GM21381 (cell line): ENCODE measurements around the gene PSTPIP1.
A peak's percentile ranks its signal among the peaks of the same experiment; 100 is the strongest.

ENCODE experiments used
- ATAC-seq: cut with Tn5 transposase; IDR thresholded peaks from one replicate; pipeline ENCODE4 v1.9.1; 2021; ENCODE audit warnings: mild to moderate bottlenecking, moderate library complexity; ENCODE audit not compliant: unreplicated experiment

Gene PSTPIP1

DNA sequence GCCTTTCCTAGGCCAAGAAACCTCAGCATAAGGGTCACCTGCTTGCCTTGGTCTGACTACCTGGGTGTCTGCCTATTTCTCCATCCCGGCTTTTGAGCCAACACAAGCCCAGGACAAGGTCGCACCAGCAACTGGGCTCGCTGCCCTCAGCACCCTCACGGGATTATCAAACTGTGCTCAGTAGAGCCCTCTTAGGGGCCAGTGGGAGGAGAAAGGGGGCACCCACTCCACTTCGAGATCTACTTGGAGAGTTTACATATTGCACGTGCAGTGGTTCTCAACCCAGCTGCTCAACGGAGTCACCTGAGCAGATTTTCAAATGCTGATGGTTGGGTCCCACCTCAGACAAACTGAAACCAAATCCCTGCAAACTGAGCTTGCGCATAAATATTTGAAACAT lies 44.9 kb downstream of the PSTPIP1 start:
- ATAC-seq: no peak

DNA sequence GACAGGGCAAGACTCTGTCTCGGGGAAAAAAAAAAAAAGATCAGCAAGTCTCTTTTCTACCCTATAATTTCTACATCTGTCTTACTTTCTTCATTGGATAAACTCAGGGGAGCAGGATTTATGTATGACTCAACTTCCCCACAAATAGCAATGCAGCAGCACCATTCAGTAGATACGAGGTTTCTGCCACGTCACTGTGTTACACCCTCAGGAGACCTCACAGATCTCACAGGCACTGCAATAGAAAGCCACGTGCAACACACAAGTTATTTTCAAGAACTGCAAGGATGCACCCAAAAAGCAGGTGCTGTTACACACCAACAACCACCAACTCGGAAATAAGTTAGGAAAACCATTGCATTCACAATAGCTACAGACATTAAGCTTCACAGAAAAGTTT lies 45.7 kb downstream of the PSTPIP1 start:
- no peak for ATAC-seq

GRCh38 chr15:77042245-77042919 lies 47.5 kb downstream of the PSTPIP1 start:
- no peak for ATAC-seq

DNA sequence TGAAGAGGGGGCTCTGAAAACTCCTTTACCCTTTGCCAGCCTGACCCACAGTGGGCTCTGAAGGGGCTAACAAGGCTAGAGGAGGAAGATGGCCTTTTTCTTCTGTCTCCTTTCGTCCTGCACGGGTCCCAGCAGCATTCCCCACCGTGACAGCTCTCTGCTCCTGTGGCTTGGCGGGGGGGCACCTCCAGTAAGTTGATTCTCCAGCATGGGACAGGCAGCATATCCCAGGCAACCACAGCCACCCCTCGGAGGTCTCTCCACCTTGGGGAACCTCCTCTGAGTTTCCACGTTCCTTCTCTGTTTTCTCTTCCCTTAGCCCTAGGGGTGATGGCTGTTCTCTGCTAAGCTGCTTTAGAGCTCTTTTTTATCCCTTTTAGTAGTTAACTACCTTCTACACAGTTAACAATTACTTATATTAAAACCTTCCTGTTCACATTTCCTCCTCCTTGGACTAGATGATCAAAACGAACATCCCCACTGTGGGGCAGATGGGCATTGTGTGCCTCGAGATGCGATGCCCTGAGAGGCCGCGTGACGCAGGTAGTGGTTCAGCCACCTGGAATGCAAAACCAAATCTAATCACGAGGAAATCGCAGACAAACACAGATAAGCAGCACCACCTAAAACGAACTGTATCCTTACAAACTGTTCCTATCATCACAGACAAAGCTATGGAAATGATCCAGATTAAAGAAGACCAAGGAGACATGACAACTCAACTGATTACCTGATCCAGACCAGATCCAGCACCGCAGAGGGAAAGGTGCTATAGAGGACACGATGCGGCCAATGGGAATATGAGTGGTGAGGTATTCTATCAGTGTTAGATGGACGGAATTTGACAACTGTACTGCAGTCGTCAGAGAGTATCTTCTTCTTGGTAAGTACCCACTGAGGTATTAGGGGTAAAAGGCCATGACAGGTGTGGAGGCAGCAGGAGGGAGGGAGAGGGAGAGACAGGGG lies 48.3 kb downstream of the PSTPIP1 start:
- ATAC-seq: no peak

GRCh38 chr15:77044228-77045042 lies 49.5 kb downstream of the PSTPIP1 start:
- ATAC-seq: no peak

DNA sequence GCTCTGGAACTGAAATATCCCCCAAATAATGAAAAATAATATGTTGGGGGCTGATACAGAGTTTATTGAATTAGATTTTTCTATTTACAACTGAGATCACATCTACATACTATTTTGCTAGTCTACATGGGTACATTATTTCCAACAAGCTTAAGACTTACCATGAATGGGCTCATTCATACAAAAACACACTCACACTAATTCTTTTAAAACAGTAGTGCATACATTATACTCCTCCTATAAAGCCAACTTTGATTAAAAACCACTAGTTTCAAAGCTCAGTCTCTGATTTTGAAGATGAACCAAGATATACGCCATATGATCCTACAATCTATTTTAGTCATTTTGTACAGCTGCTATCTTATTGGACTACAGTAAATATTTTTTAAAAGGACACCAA lies 51.1 kb downstream of the PSTPIP1 start:
- ATAC-seq: no peak

DNA sequence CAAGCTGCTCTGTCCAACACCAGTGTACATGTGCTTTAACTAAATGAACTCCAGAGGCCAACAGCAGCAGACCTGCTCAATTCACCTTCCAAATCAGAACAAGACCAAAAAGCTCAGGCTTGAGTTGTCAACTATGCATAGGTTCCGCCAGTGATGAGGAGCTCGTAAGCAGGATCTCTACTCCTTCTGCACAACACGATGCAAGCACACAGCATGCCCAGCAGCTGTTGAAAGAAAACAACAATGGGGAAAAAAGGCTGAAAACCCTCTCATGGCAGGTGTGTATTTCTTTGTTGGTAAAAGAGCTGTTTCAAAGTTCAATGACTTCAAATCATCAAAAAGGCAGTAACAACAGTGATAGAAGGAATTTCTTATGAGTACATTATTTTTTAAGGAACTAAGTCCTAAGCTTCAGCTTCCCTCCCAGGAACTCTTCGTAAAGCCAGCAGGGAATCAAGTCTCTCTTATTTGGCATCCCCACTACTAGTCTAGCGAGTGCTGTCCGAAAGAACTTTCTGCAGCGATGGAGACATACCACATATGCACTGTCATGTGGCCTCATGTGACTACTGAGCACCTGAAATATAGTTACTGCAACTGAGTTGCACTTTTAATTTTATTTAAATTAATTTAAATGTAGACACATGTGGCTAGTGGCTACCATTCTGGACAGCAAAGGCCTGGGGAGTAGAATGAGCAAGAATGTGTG lies 51.9 kb downstream of the PSTPIP1 start:
- ATAC-seq: no peak

GRCh38 chr15:77048135-77048876 lies 53.4 kb downstream of the PSTPIP1 start:
- ATAC-seq: no peak

GRCh38 chr15:77052556-77052955 lies 57.6 kb downstream of the PSTPIP1 start:
- ATAC-seq: no peak

DNA sequence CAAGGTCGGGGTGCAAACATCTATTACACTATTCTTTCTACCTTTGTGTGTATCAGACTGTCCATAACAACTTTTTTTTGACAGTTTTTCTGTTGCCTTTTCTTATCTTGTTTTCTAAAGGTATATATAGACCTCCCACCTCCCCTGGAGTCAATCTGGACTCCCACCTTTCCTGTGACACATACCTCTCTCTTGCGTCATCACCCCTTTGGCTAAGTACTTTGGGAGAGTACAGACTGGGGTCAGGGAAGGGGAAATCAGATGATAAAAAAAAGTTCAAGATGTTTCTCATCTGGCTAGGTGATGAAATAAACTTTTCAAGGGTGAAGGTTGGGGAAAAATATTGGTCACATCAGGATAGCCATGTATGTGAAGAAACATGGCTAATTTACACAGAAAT lies 58.8 kb downstream of the PSTPIP1 start:
- ATAC-seq: no peak

DNA sequence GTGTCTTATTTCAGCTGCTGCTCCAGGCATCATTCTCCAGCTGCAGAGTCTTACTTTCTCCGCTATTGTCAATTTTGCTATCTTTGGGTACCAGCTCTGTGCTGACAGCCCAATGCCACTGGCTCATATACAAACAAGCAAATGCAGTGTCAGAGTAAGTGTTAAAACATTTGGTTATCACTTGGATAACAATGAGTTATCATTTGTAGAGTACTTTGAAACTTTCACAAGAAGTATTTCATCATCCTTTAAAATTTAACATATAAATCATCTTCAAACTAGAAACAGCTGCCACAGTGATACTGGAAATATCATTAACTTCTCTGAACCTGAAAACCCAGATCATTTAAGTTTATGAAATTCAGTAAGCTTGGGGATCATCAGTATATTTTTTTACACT lies 62.1 kb downstream of the PSTPIP1 start:
- no peak for ATAC-seq

DNA sequence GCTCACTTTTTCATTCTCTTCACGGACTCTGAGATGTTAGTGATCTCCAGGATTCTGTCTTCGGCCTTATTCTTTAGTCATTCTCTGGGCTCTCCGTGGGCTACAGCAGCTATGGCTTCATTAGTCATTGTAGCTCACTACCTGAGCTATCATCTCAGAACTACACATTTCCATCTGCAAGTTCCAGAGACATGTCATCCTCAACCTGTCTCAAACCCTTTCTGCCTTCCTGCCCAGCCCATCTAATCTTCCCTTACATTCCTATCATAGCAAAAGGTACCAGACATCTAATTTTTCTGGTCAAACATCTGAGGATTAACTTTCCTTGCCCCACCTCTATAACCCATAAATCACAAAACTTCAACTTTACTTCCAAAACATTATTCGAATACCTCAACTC lies 62.8 kb downstream of the PSTPIP1 start:
- ATAC-seq: no peak

GRCh38 chr15:77058468-77058867 lies 63.5 kb downstream of the PSTPIP1 start:
- no peak for ATAC-seq

- peak; percentile 75 for ATAC-seq
Observed at GRCh38 chr15:77059786-77060361, 64.9 kb downstream of the PSTPIP1 start.

DNA sequence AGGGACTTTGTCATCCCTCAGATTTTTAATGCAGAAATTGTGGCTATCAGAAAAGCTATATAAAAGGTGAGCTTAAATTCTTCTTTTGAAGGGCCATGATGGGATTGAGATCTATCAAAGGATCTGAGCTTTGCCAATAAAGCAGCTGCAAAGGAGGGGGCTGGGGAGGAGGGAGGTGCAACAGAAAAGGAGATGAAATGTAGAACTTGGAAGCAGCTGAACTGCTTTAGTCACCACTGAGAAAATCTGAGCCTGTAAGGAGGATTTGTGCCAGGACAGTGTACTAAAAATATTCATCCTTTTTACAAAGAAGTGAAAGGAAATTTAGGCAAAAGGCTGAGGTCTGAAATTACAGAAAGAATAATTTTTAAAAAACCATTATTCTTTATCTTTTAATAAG lies 65.6 kb downstream of the PSTPIP1 start:
- no peak for ATAC-seq

- ATAC-seq: no peak
Observed at GRCh38 chr15:77063249-77063648, 68.3 kb downstream of the PSTPIP1 start.

GRCh38 chr15:77064063-77064462 lies 69.1 kb downstream of the PSTPIP1 start:
- ATAC-seq: no peak

GRCh38 chr15:77064539-77065308 lies 69.8 kb downstream of the PSTPIP1 start:
- no peak for ATAC-seq
